HepG2 (cell line): ENCODE data around the gene DIAPH3. TPM values are rescaled to one million over a fixed set of nuclear protein-coding genes. Genes with fewer than 3 reads are reported as not detected.

Experiments used
- ATF2 ChIP-seq: sonication (generic); formaldehyde crosslinking; IDR thresholded peaks from 2 replicates; pipeline ENCODE4 v1.4.0; 2020; ENCODE audit warnings: missing genetic modification reagents
- E2F2 ChIP-seq: sonication (generic); formaldehyde crosslinking; IDR thresholded peaks from 2 replicates; pipeline ENCODE4 v1.4.0; 2020; ENCODE audit warnings: missing genetic modification reagents, borderline replicate concordance
- FOSL2 ChIP-seq: sonication (generic); formaldehyde crosslinking; IDR thresholded peaks from 2 replicates; pipeline ENCODE4 v1.4.0; 2020; ENCODE audit warnings: missing genetic modification reagents
- GZF1 ChIP-seq: sonication (generic); formaldehyde crosslinking; IDR thresholded peaks from 2 replicates; pipeline ENCODE4 v1.5.1; 2020; ENCODE audit warnings: mild to moderate bottlenecking, missing genetic modification reagents
- HOMEZ ChIP-seq: IDR thresholded peaks from 2 replicates; pipeline ENCODE4 v1.6.1; 2016; ENCODE audit warnings: low read depth
- KAT2B ChIP-seq: fragments of 150-350 bp; IDR thresholded peaks from 2 replicates; pipeline ENCODE4 v1.6.1; 2014; ENCODE audit warnings: low read depth, low read length, borderline replicate concordance
- KDM2A ChIP-seq: sonication (generic); formaldehyde crosslinking; IDR thresholded peaks from 2 replicates; pipeline ENCODE4 v1.4.0; 2020; ENCODE audit warnings: low read depth, missing genetic modification reagents, borderline replicate concordance
- NPAS2 ChIP-seq: sonication (generic); formaldehyde crosslinking; IDR thresholded peaks from 2 replicates; pipeline ENCODE4 v1.8.0; 2022; ENCODE audit warnings: mild to moderate bottlenecking, missing genetic modification reagents, borderline replicate concordance
- NR1H2 ChIP-seq: sonication (generic); formaldehyde crosslinking; IDR thresholded peaks from 2 replicates; pipeline ENCODE4 v1.8.1; 2022; ENCODE audit warnings: low read depth, missing genetic modification reagents, borderline replicate concordance
- PAX8 ChIP-seq: sonication (generic); formaldehyde crosslinking; IDR thresholded peaks from 2 replicates; pipeline ENCODE4 v1.8.0; 2022; ENCODE audit warnings: mild to moderate bottlenecking, missing genetic modification reagents, borderline replicate concordance
- SALL1 ChIP-seq: sonication (generic); formaldehyde crosslinking; IDR thresholded peaks from 2 replicates; pipeline ENCODE4 v1.8.0; 2022; ENCODE audit warnings: mild to moderate bottlenecking, missing genetic modification reagents
- SRY ChIP-seq: sonication (generic); formaldehyde crosslinking; IDR thresholded peaks from 2 replicates; pipeline ENCODE4 v1.8.0; 2022; ENCODE audit warnings: mild to moderate bottlenecking, missing genetic modification reagents
- ZBTB20 ChIP-seq: sonication (generic); formaldehyde crosslinking; IDR thresholded peaks from 2 replicates; pipeline ENCODE4 v1.8.1; 2023; ENCODE audit warnings: missing genetic modification reagents, low read depth, mild to moderate bottlenecking, borderline replicate concordance
- ZFP36L1 ChIP-seq: sonication (generic); formaldehyde crosslinking; IDR thresholded peaks from 2 replicates; pipeline ENCODE4 v1.8.0; 2022; ENCODE audit warnings: mild to moderate bottlenecking, missing genetic modification reagents, moderate library complexity
- ZFYVE20 ChIP-seq: sonication (generic); formaldehyde crosslinking; IDR thresholded peaks from 2 replicates; pipeline ENCODE4 v1.8.0; 2023; ENCODE audit warnings: low read depth, mild to moderate bottlenecking, moderate library complexity, missing genetic modification reagents, borderline replicate concordance
- ZGPAT ChIP-seq: IDR thresholded peaks from 2 replicates; pipeline ENCODE4 v1.6.1; 2016; ENCODE audit warnings: mild to moderate bottlenecking
- ZHX1 ChIP-seq: sonication (generic); formaldehyde crosslinking; IDR thresholded peaks from 2 replicates; pipeline ENCODE4 v1.8.1; 2022; ENCODE audit warnings: low read depth, mild to moderate bottlenecking, missing genetic modification reagents
- ZNF12 ChIP-seq: sonication (generic); formaldehyde crosslinking; IDR thresholded peaks from 2 replicates; pipeline ENCODE4 v1.5.0; 2020; ENCODE audit warnings: missing genetic modification reagents
- ZNF598 ChIP-seq: sonication (generic); formaldehyde crosslinking; IDR thresholded peaks from 2 replicates; pipeline ENCODE4 v1.5.1; 2020; ENCODE audit warnings: mild to moderate bottlenecking, missing genetic modification reagents, borderline replicate concordance
- ZNF749 ChIP-seq: sonication (generic); formaldehyde crosslinking; IDR thresholded peaks from 2 replicates; pipeline ENCODE4 v1.8.0; 2022; ENCODE audit warnings: mild to moderate bottlenecking, missing genetic modification reagents, moderate library complexity, borderline replicate concordance
- ZNF761 ChIP-seq: sonication (generic); formaldehyde crosslinking; conservative IDR thresholded peaks from 2 replicates; pipeline ENCODE4 v1.4.0; 2020; ENCODE audit warnings: mild to moderate bottlenecking, missing genetic modification reagents
- polyA plus RNA-seq, 8 experiments: library from polyadenylated mRNA; depleted of rRNA in 3 of 8; stranded (reverse) in 7 of 8; unstranded in 1 of 8; fragments of >200 nt; fragmentation: Illumina TruSeq in 4 of 8; extraction: Trizol in 4 of 8; gene quantifications; 2 replicates each; pipeline versions ENCODE4 v1.2.1 to v1.2.3, GENCODE V29; 2011 to 2016; ENCODE audit warnings: low read depth in 4 of 8, missing spikeins in 1 of 8, mixed read lengths in 1 of 8; ENCODE audit not compliant: insufficient read depth in 1 of 8
- total RNA-seq, 5 experiments: library from RNA; depleted of rRNA; stranded (reverse); fragments of >200 nt; fragmentation: Illumina TruSeq; extraction: Trizol; gene quantifications; 2 replicates each; pipeline ENCODE4 v1.2.3, GENCODE V29; 2016; ENCODE audit warnings: low read depth in 1 of 5

Gene DIAPH3
- total and polyA plus RNA-seq, 2 of the 13 experiments (the other 11 are each of a cell fraction or from before 2014, with no cell fraction given) = 4.0 to 9.3 TPM

DNA sequence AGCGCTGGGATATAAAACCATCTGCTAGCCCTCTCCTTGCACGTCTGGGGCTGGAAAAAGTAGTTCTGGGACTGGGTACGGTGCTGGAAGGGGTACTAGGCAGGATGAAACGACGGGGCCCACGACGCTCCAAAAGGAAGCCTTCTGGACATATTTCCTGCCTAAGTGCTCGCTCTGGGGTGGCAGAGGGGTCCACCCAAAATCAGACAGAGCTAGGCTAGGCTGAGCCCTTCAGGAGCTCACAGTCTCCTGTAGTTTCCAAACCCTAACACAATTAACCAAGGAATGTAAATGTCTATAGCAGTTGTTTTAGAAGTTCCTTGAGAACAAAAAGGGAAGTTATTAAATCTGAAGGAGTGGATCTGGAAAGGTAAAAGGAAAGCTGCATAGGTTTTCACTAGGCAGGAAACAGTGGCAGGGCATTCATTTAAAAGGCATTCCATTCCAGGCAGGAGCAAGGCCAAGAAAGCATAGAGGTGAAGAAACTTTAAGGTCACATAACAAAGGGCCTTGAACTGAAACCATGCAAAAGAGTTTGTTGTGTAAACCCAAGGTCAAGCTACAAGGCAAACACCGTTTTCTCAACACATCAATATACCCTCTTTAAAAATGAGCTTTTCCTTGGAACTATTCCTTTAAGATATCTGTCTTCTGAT is 634 bp upstream of the DIAPH3 start (continued):
- TF ChIP-seq NR1H2 (CRISPR knock-in tag) (no peak), KAT2B (no peak), ZFP36L1 (CRISPR knock-in tag) (peak; percentile 5; the same call in 1 of the 2 replicates), NPAS2 (no peak), ZNF749 (CRISPR knock-in tag) (no peak), HOMEZ (CRISPR knock-in tag) (0 out of 2 replicates have a peak, but pooled peaks have one; percentile 3), ZHX1 (CRISPR knock-in tag) (no peak), ZNF598 (CRISPR knock-in tag) (0 out of 2 replicates have a peak, but pooled peaks have one; percentile 27), ZGPAT (no peak; the same call in 1 of the 2 replicates), PAX8 (CRISPR knock-in tag) (no peak), ATF2 (CRISPR knock-in tag) (no peak), ZNF761 (CRISPR knock-in tag) (0 out of 2 replicates have a peak, but pooled peaks have one; percentile 39), ZFYVE20 (CRISPR knock-in tag) (0 out of 2 replicates have a peak, but pooled peaks have one; percentile 7), GZF1 (no peak), KDM2A (CRISPR knock-in tag) (0 out of 2 replicates have a peak, but pooled peaks have one; percentile 16), ZBTB20 (CRISPR knock-in tag) (no peak), ZNF12 (no peak), E2F2 (CRISPR knock-in tag) (no peak), SRY (CRISPR knock-in tag) (0 out of 2 replicates have a peak, but pooled peaks have one; percentile 4), FOSL2 (CRISPR knock-in tag) (no peak), SALL1 (0 out of 2 replicates have a peak, but pooled peaks have one; percentile 5)
